IMR-90 (cell line): ENCODE measurements around the gene SPNS2.
"Not testable (repeated sequence)": the region's sequence is repeated elsewhere in the genome, so short reads cannot be mapped to it uniquely, and the experiment has no call there.

Experiments used
- CTCF ChIP-seq: conservative IDR thresholded peaks from 2 replicates; pipeline ENCODE4 v1.5.1; 2012; ENCODE audit warnings: mild to moderate bottlenecking, low read depth, low read length, improper control_type of control experiment
- MAFK ChIP-seq: IDR thresholded peaks from 2 replicates; pipeline ENCODE4 v1.6.1; 2012; ENCODE audit warnings: low read depth, low read length, improper control_type of control experiment
- POLR2A ChIP-seq: IDR thresholded peaks from 2 replicates; pipeline ENCODE4 v1.6.1; 2012; ENCODE audit warnings: mild to moderate bottlenecking, low read depth, low read length
- RAD21 ChIP-seq: IDR thresholded peaks from 2 replicates; pipeline ENCODE4 v1.6.1; 2012; ENCODE audit warnings: low read length, improper control_type of control experiment

GRCh38 chr17:4578349-4578748 is 79.7 kb downstream of the SPNS2 start:
- TF ChIP-seq CTCF, RAD21, POLR2A, MAFK: not testable (repeated sequence)
